ENCODE measurements around the gene SYCP1.
A peak's percentile ranks its signal among the peaks of the same experiment; 100 is the strongest.
"Not testable (repeated sequence)": the region's sequence is repeated elsewhere in the genome, so short reads cannot be mapped to it uniquely, and the experiment has no call there.

The SYCP1 gene, protein sequence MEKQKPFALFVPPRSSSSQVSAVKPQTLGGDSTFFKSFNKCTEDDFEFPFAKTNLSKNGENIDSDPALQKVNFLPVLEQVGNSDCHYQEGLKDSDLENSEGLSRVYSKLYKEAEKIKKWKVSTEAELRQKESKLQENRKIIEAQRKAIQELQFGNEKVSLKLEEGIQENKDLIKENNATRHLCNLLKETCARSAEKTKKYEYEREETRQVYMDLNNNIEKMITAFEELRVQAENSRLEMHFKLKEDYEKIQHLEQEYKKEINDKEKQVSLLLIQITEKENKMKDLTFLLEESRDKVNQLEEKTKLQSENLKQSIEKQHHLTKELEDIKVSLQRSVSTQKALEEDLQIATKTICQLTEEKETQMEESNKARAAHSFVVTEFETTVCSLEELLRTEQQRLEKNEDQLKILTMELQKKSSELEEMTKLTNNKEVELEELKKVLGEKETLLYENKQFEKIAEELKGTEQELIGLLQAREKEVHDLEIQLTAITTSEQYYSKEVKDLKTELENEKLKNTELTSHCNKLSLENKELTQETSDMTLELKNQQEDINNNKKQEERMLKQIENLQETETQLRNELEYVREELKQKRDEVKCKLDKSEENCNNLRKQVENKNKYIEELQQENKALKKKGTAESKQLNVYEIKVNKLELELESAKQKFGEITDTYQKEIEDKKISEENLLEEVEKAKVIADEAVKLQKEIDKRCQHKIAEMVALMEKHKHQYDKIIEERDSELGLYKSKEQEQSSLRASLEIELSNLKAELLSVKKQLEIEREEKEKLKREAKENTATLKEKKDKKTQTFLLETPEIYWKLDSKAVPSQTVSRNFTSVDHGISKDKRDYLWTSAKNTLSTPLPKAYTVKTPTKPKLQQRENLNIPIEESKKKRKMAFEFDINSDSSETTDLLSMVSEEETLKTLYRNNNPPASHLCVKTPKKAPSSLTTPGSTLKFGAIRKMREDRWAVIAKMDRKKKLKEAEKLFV

DNA sequence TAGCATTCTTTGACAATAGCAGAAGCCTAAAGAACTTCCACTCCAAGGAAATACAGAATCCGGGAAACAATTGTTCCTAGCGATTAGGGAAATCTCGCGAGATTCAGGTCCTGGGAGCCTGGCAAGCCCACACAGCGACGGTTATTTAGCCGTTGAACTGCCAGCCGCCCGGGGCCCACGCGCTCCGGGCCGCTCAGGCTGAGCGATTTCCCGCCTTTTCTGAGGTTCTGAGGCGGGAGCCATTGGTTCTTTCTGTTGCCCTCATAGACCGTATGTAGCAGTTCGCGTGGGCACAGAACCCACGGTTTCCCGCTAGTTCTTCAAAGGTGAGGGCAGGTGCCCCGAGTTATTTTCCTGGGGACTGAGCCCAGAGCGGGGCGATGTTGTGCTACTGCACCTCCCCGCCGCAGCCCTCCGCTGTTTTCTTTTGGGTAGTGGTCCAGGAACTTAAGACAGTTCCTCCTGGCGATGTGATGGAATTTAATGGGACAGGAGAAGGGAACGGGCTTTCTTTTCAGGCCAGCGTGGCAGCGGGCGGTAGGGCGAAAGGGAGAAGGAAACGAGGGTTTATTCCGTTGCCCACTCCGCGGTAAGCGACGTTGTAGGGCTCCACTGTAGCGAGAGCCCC, at the start of gene SYCP1:
SYCP1 (plus strand) TSS at position 171 of the 628 bp plus-strand sequence. CDS start 602 bp downstream, outside the sequence.
- no peak for DNase-seq (ENCODE audit: low spot score)

DNA sequence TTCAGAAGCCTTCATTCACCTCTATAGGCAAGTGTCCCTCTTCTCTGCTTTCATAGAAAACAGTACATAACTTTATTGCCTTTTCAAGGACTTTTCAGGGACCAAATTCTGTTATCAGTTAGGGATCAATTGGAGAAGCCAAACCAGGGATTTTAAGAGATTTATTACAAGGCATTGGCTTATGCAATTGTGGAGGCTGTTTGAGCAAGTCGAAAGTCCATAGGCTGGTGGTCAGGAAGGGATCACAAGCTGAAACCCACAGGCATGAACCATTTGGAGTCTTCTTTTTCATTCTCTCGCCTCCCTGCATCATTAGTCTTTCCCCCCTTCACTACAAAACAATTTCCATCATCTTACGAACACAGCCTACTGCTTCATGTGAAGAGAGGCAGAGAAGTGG, 34.8 kb upstream of the SYCP1 start:
- DNase-seq (ENCODE audit: low spot score) = no peak

DNA sequence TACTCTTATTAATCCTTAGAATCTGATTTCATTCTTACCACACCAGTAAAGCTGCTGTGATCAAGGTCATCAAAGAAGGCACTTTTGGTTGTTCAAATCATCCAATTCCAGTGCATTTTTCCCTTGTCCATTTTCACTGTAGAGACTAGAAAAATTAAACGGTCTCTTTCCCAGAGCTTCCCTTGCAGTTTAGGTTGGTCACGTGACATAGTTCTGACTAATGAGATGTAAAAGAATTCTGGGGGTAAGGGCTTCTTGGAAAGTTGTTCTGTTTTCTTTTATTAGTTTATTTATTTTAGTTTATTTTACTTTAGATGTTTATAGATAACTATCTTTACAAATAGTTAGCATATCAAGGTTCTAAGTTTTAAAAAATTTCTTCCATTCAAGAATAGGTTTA, 34.3 kb upstream of the SYCP1 start:
- DNase-seq (ENCODE audit: low spot score) = no peak

DNA sequence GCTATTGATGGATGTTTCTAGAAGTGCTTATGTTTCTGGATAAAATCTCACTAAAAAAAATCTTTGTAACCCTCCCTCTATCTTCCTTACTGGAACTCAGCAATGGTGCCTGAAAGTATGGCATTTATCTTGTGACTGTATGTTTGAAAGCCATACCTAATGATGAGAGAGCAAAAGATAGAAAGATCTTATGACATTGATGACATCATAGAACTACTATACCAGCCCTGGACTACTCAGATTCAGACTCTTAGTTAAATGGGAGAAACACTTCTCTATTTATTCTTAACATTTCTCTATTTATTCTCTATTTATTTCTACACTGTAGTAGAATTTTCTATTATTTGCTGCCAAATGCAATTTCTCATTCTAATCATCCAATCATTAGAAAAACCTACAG, 32.7 kb upstream of the SYCP1 start:
- DNase-seq (ENCODE audit: low spot score) = no peak

DNA sequence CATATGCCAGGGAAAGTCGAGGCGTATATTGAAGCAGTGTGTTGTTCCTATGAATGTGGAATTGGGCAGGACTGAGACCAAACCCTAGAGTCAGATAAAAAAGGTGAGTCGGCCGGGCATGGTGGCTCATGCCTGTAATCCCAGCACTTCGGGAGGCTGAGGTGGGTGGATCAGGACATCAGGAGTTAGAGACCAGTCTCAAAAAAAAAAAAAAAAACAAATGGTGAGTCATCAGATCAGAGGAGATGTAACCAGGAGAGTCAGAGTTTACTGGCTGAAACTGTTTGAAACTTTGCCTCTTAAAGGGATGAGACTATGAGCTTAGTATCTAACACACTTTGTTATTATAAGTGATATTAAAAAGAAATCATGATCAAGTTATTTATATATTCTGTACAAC, 26.4 kb upstream of the SYCP1 start:
- no peak for DNase-seq (ENCODE audit: low spot score)

DNA sequence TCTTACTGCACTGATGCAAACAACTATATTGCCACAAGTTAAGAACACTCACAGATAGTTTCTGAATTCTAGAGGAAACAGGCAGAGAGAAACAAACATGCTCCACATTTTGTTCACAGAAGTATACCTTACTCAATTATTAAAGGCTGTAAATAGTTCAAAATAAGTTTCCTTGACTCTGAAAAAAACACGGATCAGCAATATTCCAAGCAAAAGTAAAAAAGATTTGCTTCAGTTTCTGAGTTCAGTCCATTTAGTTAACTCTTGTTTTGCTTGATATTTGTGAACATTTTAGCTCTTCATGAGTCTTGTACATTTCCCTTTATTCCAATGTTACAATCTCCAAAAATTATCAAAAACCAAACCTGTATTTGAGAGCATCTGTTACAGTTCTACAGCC, 24.6 kb upstream of the SYCP1 start:
- DNase-seq (ENCODE audit: low spot score) = not testable (repeated sequence)

DNA sequence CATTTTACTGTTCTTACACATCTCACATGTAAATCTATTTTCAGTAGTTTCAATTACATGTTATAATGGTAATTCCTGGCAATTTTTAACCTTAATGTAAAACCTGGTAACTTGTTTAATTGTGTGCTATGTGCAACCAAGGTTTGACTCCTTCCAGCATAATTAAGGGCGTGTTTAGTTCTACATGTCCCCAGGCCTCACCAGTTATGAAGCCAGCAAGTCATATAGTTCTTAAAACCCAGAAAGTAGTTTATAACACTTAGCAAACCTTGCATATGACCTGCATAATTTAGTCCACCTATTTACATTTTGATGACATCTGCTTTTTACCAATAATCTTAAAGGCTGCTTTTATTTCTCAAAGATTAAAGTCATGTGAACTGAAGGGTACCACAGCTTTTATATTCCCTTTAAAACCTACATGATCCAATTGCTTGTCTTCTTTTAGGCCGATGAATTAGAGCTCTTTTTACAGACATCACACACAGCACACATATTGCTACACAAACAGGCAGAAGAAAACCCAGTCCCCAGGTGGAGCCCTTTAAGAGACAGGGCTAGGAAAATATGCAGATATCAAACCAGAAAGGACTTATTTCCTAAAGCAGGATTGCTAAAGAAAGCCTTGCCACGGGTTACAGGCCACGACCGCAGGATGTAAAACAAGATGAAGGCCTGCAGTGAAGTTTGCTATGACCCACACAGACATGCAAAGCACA, 23.2 kb upstream of the SYCP1 start:
- no peak for DNase-seq (ENCODE audit: low spot score)

DNA sequence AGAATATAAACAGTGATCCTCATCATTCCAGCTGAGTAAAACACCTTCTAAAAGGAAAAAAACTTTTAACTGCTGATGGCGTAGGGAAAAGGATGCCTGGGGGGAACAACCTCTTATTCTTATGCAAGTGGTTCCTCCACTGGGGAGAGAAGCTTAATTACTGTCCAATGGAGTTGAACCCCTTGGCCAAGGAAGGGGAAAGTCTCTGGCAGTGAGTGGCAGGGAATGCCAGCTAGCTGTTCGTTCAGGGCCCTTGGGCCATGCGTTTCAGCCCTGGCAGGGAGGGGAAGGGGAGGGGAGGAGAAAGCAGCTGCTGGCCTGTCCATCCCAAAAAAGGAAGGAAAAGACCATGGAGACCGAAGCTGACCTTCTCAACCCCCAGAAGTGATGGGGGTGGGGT, 22.6 kb upstream of the SYCP1 start:
- DNase-seq (ENCODE audit: low spot score) = no peak

DNA sequence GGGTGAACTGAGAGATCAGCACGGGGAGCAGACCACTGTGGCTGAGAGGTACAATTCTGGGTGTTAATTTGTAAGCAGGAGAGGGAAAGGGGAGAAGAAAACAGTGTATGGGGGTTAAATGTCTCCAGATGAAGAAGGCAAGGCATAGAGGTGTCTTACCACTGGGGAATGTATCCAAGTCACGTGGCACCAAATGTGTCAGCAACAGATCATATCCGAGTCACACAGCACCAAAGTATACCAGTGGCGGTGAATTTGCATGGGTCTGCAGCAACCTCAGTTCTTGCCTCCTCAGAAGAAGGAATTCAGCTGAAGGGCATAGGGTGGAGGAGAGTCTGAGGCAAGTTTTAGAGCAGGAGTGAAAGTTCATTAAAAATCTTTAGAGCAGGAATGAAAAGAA, 21.2 kb upstream of the SYCP1 start:
- no peak for DNase-seq (ENCODE audit: low spot score)

DNA sequence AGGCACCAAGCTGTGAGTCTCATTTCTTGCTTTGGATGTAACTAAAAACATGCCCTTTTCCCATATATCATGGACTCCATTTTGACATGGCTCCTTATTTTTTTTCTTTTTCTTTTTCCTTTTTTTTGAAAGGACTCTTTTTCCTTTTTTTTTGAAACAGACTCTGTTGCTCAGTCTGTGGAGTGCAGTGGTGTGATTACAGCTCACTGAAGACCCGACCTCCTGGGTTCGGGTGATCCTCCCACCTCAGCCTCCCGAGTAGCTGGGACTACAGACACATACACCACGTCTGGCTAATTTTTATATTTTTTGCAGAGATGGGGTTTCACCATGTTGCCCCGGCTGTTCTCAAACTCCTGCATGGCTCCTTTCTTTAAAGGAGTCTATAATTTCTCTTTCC, 10.4 kb upstream of the SYCP1 start:
- DNase-seq (ENCODE audit: low spot score) = no peak

DNA sequence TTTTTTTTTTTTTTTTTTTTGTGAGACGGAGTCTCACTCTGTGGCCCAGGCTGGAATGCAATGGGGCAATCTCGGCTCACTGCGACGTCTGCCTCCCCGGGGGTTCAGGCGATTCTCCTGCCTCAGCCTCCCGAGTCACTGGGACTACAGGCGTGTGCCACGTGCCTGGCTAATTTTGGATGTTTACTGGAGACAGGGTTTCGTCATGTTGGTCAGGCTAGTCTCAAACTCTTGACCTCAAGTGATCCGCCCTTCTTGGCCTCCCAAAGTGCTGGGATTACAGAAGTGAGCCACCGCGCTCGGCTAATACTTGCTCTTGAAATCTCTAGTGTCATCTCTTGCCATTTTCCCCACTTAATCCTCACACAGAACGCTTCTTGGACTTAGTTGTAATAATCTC, 1.1 kb upstream of the SYCP1 start:
- no peak for DNase-seq (ENCODE audit: low spot score)

DNA sequence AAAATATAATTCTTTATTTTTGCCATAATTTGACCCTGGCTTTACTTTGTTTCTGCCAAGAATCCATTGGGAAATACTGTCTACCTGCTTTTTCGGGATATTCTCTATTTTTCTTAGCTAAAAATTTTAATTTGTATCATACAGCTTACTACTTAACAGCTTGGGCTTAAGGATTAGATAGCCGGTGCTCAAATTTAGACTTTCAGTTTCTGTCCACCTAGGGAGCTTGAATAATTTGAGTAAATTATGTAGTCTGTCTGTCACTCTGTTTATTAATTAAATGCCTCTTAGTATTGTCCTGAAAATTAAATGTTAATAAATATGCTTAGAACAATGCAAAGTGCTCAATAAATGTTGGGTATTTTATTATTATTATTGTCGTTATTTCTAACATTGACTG, 6.7 kb downstream of the SYCP1 start:
- DNase-seq (ENCODE audit: low spot score) = no peak

DNA sequence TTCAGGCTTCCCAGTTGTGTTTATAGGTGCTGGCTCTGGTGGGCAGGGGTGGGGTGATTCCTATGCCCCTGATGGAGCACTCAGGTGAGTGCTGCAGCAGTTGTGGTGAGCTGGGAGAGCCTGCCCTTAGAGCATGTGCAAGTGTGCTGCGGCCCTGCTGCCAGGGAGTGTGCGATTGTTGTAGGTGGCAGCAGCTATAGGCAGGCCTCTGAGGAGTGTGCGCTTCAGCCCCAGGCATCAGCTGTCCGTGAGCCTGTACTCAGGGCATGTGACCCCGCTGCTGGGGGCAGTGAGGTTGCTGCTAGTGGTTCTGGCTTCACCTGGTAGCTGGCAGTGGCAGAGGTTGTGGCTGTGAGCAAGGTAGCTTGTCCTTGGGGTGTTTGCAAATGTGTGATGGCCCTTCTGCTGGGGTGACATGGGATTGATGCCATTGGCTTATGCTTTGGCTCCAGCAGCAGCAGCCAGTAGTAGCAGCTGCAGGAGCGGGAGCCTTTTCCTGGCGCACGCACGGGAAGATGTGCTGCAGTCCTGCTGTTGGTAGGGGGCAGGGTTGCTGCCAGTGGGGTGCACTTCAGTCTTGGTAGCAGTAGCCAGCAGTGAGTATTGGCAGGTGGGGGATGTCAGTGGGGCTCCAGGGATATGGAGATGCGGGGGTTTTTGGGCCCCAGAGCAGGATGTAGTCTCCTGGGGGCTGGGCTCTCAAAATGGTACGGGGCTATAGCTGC, 37.7 kb downstream of the SYCP1 start:
- DNase-seq (ENCODE audit: low spot score) = no peak

DNA sequence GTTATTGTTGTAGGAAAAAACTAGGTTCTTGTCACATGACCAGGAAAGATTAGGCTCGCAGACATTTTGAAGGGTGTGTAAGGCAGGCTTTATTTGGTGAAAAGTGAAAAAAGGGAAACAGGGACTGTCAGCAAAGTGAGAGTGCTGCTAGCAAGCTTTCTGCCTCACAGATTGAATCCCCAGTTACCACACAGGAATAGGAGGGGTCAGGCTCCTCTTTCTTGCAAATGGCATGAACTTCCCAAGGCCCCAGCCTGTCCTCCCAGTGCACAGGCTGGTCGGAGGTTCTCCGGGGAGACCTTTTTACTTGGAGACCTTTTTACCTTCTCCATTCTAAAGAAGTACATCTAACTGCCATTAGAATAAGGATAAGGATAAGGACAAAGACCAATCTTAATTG, 42.1 kb downstream of the SYCP1 start:
- no peak for DNase-seq (ENCODE audit: low spot score)

DNA sequence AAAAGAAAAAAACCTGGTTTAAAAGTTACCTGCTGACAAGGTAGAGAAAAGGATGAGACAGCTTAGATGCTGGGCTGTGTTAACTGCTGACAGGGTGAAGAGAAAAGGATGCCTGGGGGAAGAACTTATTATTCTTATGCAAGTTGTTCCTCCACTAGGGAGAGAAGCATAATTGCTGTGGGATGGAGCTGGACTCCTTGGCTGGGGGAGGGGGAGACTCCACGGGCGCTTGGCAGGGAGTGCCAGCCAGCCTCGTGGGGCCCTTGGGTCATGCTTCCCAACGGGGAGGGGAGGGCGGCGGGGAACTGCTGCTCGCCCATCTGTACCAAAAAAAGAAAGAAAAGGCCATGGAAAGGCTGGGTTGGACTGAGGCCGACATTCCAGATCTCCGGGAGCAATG, 47.2 kb downstream of the SYCP1 start:
- peak; percentile 2 for DNase-seq (ENCODE audit: low spot score)

DNA sequence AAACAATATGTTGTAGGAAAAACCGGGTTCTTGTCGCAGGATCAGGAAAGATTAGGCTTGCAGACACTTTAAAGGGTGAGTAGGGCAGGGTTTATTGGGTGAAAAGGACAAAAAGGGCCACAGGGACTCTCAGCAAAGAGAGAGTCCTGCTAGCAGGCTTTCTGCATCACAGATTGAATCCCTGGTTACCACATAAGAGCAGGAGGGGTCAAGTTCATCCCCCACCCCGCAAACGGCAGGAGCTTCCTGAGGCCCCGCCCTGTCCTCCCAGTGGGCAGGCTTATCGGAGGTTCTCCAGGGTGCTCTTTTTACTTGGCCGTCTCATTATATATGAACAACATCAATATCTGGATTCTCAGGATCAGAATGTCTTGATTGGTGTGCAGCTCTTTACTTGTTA, 47.7 kb downstream of the SYCP1 start:
- DNase-seq (ENCODE audit: low spot score) = no peak

DNA sequence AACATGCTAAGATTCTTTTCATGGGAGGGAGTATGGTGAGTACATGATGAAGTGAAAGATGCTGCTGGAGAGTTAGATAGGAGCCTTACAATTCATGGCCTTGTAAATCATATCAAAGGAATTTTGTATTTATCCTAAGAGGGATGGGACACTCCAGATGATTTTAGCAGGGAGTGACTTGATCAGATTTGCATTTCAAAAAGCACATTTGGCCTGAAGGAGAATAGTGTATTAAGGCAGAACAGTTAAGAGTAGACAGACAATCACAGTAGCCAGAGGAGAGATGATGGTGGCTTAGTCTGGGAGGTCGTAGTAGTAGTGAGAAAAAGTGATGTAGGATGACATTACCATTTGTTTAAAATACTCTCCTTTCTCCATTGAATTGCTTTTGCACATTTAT, 48.8 kb downstream of the SYCP1 start:
- DNase-seq (ENCODE audit: low spot score) = no peak

DNA sequence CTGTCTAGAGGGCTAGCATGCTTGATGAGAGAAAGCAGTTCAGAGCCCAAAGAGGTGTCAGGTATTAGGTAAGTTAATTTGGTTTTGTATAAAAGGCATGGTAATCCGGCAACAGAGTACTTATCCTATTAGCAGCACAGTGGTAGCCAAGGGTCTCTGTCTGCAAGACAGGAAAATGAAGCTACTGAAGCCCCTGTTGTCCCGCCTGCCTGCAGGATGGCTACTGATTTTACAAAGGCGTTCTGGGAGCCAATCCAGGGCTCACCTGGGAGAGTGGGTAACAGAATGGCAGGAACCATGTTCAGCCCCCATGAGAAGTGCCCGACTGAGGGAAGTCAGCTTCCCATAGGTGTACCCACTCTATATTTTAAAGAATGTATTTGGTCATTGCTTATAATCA, 61.1 kb downstream of the SYCP1 start:
- DNase-seq (ENCODE audit: low spot score) = not testable (repeated sequence)

DNA sequence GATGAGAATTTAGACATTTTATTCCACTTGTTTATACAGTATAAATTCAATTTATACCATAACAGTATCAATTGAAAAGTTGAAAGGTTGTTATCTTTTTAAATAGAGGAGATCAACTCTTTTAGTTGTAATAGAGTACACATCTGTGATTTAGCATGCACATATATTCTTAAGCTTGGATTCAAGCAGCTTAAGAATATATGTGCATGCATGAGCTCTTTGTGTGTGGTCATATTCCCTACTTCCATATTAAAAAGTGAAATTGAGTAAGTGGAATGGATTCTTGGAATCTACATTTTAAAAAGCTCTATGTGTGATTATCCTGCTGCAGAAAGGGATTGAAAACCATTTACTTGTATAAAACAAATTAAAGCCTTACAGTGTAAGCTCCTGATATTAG, 71.9 kb downstream of the SYCP1 start:
- DNase-seq (ENCODE audit: low spot score) = no peak

DNA sequence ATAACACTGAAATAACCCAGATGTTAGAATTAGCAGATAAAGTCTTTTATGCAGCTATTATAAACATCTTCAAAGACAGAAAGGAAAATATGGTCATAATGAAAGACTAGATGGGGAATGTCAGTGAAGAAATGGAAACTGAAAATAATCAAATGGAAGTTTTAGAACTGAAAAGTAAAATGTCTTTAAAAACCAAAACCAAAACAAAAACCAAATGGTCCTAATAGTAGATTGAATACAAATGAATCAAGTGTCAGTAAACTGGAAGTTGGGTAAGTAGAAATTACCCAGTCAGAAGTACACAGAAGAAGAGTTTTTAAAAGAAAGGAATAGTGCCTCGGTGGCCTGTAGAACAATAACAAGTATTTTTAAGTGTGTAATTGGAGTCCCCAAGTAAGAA, 72.7 kb downstream of the SYCP1 start:
- DNase-seq (ENCODE audit: low spot score) = no peak

DNA sequence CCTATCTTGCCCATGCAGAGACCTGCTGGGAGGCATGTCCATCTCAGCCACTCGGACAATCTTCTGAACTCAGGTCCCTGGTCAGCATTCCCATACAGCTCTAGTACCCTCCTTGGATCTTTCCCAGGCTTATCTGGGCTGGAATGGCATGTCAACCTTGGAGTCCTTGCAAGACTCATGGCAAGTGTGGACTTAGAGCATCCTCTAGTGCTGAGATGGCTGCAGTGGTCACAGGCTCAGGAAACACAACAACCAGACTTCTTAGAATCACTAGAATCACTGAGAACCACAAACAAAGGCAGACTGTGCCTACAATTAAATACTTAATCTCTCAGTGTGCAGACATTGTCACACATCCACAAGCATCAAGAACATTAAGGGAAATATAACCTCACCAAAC, 101.9 kb downstream of the SYCP1 start:
- peak; percentile 3 for DNase-seq (ENCODE audit: low spot score)

Measured in Ammon's horn (tissue), 1 donor.